HG02798 (cell line): ENCODE data around the gene SPATA16.
"Not testable (repeated sequence)": the region's sequence is repeated elsewhere in the genome, so short reads cannot be mapped to it uniquely, and the experiment has no call there.

Experiments used
- ATAC-seq: cut with Tn5 transposase; IDR thresholded peaks from one replicate; pipeline ENCODE4 v1.9.1; 2021; ENCODE audit warnings: mild to moderate bottlenecking; ENCODE audit not compliant: unreplicated experiment, poor library complexity

SPATA16 gene, protein sequence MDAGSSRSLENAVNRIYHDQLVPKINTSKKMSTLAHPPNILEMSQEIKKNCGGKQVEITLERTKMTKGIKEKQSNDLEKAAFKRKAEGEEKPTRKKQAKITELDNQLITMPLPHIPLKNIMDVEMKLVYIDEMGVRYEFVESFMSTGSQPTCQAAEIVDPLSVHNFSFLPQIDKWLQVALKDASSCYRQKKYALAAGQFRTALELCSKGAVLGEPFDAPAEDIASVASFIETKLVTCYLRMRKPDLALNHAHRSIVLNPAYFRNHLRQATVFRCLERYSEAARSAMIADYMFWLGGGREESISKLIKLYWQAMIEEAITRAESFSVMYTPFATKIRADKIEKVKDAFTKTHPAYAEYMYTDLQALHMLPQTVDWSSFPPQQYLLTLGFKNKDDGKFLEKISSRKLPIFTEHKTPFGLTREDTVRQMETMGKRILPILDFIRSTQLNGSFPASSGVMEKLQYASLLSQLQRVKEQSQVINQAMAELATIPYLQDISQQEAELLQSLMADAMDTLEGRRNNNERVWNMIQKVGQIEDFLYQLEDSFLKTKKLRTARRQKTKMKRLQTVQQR

DNA sequence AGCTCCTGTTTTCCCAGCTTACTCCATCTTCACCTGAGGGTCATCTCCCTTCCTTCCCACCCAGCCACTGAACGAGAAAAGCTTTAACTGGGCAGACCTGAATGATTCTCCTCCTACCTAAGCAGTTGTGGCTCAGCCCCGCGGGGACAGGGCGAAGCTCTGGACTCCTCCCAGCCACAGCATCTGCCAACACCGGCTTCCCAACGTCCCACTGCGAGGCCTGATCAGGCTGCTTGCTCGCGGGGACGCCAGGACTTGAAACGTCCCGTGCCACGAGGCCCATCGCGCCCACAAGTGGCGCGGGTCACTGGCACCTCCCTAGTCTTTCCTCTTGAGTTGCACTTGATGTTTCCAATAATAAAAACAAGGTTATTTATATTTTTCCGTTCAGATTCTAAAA, at the start of gene SPATA16:
SPATA16 (minus strand) TSS at position 250 of the 400 bp plus-strand sequence. CDS start 23,504 bp downstream, outside the sequence.
- no peak for ATAC-seq

DNA sequence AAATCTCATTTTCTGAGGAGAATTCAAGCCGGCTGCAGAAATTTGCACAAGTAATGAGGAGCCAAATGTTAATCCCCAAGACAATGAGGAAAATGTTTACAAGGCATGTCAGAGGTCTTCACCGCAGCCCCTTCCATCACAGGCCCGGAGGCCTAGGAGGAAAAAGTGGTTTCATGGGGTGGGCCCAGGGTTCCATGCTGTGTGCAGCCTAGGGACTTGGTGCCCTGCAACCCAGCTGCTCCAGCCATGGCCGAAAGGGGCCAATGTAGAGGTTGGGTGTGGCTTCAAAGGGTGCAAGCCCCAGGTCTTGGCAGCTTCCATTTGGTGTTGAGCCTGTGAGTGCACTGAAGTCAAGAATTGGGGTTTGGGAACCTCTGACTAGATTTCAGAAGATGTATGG, 42.0 kb upstream of the SPATA16 start:
- ATAC-seq: not testable (repeated sequence)

DNA sequence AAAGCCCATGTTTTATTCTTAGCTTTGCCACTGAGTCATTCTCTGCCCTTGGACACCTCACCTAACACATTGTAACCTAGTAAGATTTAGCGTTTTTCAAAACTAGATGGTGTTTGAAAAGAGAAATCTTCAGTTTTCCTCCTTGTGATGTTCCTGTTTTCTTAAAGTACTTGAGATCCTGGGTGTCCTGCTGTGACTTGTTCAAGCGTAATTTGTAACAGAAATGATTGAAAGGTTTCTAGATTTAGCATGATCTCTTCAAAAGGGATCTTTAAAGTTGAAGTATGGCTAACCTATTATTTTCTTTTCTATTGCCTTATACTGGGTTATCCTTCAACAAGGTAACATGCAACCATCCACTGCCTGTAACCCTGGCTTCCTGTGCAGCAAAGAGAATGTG, 32.6 kb upstream of the SPATA16 start:
- no peak for ATAC-seq

DNA sequence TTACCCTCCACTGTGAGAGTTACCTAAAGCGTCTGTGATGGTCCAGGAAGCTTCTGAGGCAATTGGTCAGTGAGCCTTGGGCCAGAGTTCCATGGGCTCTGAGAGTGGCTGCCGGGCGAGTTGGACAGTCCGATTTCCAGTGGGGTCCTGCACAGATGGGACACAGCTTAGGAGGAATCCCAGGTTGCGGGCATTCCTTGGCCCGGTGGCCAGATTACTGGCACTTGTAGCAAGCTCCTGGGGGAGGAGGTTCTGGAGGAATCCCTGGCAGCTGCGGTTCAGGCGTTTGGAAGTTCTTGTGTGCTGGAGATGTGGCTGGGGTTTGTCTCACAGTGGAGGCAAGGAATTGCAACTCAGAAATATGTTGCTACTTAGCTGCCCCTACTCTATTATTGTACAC, 18.1 kb upstream of the SPATA16 start:
- not testable (repeated sequence) for ATAC-seq

DNA sequence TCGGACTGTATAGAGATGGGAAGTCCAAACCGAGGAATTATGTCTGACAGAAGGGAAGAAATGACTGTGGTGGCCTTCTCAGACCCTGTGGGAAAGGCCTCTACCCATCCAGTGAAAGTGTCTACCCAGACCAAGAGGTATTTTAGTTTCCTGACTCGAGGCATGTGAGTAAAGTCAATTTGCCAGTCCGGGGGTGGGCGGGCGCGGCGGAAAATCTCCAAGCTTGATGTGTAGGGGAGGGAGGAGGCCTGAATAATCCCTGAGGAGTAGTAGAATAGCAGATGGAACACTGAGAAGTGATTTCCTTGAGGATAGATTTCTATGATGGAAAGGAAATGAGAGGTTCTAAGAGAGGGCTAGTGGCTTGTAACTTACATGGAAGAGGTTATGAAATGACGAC, 15.5 kb upstream of the SPATA16 start:
- ATAC-seq: not testable (repeated sequence)

DNA sequence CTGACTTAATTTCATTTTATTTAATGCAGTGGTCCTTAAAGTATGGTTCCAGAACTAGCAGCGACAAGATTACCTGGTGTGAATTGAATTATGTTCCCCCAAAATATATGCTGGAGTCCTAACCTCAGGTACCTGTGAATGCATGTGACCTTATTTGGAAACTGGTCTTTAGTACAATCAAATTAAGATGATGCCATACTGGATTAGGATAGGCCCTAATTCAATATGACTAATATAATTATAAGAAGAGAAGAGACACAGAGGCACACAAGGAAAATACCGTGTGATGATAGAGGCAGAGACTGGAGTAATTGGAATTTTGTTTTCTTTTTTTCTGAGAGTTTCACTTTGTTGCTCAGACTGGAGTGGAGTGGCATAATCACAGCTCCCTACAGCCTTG, 12.6 kb upstream of the SPATA16 start:
- ATAC-seq: no peak

DNA sequence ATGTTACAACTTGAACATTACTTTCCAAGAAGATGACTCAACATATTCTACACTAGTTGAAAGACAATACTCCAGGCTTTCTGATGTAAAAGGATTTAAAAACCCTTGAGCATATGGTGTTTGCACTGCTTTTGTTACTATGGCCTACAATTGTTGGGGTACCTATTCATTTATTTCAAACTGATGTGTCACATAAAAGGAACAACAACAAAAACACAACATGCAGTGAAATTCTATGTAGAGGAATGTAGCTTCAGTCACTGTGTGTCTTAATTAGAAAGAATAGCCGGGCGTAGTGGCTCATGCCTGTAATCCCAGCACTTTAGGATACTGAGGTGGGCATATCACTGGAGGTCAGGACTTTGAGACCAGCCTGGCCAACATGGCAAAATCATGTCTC, 1.6 kb downstream of the SPATA16 start:
- ATAC-seq: no peak

DNA sequence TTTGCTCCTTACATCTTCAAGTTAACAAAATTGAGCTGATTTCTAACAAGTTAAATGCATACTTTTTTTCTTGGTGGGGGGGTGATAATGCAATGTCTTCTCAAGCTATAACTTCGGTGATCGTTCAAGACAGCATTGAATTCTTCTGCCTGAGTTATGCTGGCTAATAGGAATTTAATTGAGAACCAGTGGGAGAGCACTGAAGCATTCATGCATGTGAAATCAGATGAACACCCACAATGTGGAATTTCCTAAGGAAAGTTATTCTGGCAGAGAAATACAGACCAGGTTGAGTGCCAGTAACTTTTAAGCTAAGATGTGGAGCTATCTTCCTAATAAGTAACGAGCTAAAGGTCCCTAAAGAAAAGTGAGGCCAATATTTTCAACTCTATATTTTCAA, 3.0 kb downstream of the SPATA16 start:
- no peak for ATAC-seq

DNA sequence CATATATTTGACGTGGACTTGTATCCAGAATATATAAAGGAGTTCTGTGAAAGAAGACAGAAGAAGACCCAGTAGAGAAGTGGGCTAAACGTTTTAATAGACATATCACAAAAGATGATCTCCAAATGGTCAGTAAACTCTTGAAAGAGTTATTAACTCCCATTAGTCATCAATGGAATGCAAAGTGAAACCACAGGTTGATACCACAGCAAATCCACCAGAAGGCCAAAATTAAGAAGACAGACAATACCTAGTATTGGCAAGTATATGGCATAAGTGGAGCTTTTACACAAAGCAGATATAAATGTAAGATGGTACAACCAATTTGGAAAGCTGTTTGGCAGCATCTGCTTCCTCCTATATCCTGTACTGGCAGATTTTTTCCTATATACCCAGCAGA, 6.0 kb downstream of the SPATA16 start:
- no peak for ATAC-seq

DNA sequence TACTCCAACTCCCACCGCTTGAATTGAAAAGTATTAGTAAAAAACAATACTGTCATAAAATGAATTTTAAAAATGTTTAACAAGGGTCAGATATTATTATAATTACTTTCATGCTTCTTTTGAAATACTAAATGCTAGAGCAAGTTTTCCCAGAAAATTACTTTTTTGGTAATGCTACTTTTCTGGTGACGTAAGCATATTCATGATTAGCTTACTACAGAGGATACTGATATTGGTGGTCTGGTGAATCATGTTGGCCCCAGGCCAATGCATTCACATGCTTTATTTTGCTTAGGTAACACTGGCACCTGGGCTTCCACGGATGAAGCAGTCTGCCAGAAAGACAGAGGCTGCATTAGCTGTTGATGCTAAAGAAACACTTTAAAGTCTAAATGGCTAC, 12.4 kb downstream of the SPATA16 start:
- no peak for ATAC-seq

DNA sequence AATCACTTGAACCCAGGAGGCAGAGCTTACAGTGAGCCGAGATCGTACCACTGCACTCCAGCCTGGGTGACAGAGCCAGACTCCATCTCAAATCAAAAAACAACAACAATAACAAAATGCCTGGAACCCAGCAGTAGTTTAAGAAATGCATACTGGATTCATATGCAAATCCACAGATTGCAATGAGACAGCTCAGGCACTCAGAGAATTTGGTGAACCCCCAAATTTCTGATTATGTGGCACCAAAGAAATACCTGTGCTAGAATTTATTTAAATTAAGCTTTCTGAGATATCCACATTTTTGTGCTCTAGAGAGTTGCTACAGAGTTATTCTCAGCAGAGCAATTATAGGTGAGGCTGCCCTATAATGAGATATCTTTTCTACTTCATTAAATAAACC, 29.7 kb downstream of the SPATA16 start:
- ATAC-seq: no peak

DNA sequence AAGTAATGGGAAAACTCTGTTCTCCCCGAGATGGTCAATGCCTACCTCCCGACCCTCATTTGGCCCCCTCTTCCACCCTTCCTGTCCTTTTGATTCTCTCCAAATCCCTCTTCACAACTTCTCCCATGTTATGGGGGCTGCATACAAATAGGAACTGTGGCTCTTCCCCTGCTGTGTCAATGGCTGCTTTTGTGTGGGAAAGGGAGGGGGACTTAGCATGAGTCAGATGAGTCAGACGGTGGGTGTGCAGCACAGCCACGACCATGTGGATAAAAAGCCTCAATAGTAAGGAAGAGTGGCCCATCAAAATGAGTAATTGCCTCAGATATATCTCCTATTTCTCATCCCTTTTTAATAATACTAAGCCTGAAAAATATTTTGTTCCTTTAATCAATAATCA, 31.9 kb downstream of the SPATA16 start:
- ATAC-seq: no peak

DNA sequence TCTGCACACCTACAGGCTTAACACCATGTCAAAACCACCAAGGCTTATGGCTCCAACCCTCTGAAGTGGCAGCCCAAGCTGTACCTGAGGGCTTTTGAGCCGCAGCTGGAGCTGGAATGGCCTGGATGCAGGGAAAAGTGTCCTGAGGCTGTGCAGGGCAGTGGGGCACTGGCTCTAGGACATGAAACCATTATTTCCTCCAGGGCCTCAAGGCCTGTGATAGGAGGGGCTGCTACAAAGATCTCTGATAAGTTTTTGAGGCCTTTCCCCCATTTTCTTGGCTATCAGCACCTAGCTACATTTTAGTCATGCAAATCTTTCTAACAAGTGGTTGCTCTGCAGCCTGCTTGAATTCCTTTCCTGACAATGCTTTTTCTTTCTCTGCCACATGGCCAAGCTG, 37.6 kb downstream of the SPATA16 start:
- no peak for ATAC-seq

DNA sequence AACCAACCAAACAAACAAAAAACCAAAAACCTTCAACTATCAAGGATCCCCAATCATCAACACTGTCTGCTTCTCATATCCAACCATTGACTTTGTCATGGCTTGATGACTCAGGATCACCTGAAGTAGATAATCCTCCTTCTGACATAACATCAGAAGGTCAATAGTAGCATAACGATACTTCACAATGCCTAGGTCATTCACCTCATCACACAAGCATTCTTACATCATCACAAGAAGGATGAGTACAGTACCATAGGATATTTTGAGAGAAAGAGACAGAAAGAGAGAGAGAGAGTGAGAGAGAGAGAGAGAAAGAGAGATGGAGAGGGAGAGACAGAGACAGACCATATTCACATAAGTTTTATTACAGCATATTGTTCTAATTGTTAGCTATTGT, 42.1 kb downstream of the SPATA16 start:
- no peak for ATAC-seq

DNA sequence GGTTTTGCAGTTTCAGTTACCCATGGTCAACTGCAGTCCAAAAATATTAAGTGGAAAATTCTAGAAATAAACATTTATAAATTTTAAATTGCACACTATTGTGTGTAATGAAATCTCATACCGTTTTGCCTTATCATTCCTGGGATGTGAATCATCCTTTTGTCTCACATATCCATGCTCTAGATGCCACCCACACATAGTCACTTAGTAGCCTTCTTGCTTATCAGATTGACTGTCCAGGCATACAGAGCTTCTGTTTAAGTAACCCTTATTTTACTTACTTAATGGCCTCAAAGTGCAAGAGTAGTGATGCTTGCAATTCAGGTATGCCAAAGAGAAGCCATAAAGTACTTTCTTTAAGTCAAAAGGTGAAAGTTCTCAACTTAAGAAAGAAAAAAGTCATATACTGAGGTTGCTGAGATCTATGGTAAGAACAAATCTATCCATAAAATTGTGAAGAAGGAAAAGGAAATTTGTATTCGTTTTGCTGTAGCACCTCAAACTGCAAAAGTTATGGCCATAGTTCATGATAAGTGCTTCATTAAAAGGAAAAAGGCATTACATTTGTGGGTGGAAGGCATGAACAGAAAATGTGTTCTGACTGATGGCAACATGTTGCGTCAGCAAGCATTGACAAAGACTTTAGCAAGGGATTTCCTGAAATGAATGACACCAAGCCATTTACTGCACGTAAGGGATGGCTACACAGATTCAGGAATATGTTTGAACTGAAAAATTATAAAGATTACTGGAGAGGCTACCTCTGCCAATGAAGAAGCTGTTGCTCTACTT, 43.8 kb downstream of the SPATA16 start:
- no peak for ATAC-seq

DNA sequence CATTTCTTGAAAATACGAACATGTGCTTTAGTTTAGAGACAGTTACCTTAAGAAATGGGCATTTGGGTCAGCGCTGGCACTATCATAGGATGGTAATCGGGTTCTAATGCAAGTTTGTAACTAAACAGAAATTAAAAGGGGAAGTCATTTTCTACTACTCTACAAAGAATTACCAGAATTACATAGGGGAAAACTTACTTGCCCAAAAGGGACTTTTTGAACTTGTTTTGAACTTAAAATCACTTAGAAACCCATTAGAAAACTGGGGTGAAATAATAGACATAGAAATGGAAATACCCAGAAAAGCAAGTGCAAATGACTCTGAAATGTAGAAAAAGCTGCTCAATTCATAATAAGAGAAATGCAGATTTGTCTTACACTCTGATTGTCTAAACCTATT, 44.9 kb downstream of the SPATA16 start:
- no peak for ATAC-seq

DNA sequence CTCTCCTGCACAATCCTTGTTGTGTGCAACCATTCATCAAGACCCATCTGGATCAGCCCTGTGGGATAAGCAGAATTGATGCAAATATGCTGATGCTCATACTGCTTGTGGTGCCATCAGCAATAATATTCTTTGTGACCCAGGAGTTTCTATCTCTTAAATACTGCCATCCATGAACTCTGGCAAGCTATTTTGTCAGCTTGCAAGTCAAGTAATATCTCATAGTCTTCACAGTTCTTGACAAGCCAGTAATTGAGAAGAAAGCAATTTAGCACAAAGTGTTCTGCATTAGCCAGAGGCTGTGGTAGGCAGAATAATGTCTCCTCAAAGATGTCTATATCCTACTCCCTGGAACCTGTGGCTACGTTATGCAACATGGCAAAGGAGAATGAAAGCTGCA, 49.0 kb downstream of the SPATA16 start:
- ATAC-seq: no peak

DNA sequence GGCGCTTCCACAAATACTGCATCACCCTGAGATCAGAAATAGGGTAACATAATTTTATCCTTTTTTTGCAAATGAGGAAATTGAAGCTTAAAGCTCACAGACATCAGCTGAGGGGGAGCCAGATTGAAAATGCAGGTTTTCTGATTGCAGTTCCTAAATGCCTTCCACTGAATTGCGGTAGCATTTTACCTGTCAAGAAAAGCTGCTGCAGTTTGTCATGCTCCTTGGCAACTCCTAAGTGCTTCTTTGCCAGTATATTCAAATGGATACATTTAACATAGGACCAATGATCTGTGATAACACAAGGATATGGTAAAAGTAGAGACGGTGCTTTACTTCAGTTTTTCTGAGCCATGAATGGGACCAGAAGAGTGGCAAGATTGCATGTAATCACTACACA, 50.5 kb downstream of the SPATA16 start:
- no peak for ATAC-seq

DNA sequence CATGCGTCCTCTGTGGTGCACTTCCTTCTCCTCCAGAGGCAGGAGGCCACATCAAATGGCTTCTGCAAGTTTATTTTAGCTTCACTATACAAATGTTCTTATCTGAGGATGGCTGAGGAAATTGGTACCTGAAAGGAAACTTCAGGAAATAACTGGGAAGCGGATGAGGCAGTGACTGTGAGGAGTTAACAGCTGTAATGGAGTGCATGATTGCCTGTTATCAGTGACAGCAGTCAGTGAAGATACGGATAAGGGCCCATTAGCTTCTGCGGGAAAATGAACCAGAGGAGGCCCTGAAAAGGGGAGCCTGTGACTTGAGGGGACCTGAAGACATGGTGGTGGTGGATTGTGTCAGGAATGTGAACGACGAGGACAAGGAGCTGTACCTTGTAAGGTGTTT, 51.8 kb downstream of the SPATA16 start:
- ATAC-seq: no peak

DNA sequence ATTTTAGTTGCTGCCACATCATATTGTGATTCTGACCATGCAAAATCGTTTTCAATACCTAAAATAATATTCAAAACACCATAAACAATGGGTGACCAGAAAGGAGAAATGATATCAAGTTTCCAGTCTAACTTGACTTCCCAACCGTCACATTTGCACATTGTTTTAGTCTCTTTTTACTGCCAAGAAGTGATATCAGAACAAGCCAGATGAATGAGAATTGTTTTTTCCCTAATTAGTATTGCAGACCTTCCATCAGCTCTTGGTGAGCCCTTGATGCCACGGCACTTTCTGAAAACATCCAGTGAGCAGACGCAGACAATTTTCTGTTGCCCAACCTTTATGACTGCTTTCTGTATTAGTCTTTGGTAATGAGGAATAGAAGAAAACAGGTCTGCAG, 62.5 kb downstream of the SPATA16 start:
- ATAC-seq: no peak
